HCT116 (cell line): ENCODE data around the gene SBF2. TPM values are rescaled to one million over a fixed set of nuclear protein-coding genes. Genes with fewer than 3 reads are reported as not detected.

Experiments used
- ATAC-seq: fragments of 200-7000 bp; cut with Tn5 transposase; 2 replicates; pipeline ENCODE4 v1.9.1; 2020; ENCODE audit warnings: mild to moderate bottlenecking, moderate library complexity
- BruUV-seq: library from RNA; stranded (reverse); fragments of 400-500 nt; replicated peaks from 2 replicates; lab custom pipeline; 2021; lab: Mats Ljungman, UMichigan
- CTCF ChIA-PET: fragments of 300-600 bp; sonication (Branson Sonifier 250); formaldehyde crosslinking; loops from one replicate; lab custom pipeline; 2021; ENCODE audit warnings: antibody characterized with exemption; lab: Charles Lee
- POLR2A ChIA-PET: fragments of 300-600, 350-600 bp; sonication (Branson Sonifier 250); formaldehyde crosslinking; loops from one replicate; lab custom pipeline; 2021; ENCODE audit warnings: antibody characterized with exemption; lab: Charles Lee
- RAD21 ChIA-PET, 2 experiments: fragments of 300-600 bp; sonication (Branson Sonifier 250); formaldehyde crosslinking; loops; one replicate each; lab custom pipeline; 2023; ENCODE audit warnings: low total read pairs in 2 of 2; ENCODE audit not compliant: uncharacterized antibody in 2 of 2, unreplicated experiment in 2 of 2, low non-redundant PET in 1 of 2; lab: Charles Lee
- DNase-seq: peaks from one replicate; pipeline ENCODE4 v3.0.0-alpha.2; 2010; ENCODE audit warnings: low read depth, low spot score
- H2AFZ ChIP-seq: fragments of 200-600 bp; shearing (Covaris generic), sonication (generic); 2 replicates; pipeline ENCODE4 v1.6.1; 2017; ENCODE audit warnings: low read depth, mixed run types, mixed read lengths, antibody characterized with exemption, low read length; ENCODE audit not compliant: poor library complexity, severe bottlenecking
- H3K27ac ChIP-seq: 2 replicates; pipeline ENCODE4 v1.5.1; 2012; ENCODE audit warnings: low read depth, low read length
- H3K27me3 ChIP-seq: fragments of 200-600 bp; sonication (generic); 2 replicates; pipeline ENCODE4 v1.6.1; 2016; ENCODE audit warnings: mixed run types, low read length, mixed read lengths; ENCODE audit not compliant: insufficient read depth
- H3K36me3 ChIP-seq, 2 experiments: fragments of 200-500 bp in 1 of 2; fragments of 200-600 bp in 1 of 2; sonication (Bioruptor generic) in 1 of 2; sonication (generic) in 1 of 2; 2 replicates each; pipeline versions ENCODE4 v1.5.1 to v1.6.1; 2014 to 2016; ENCODE audit warnings: low read length in 2 of 2, inconsistent platforms in 1 of 2, mixed read lengths in 1 of 2, mixed run types in 1 of 2; ENCODE audit not compliant: insufficient read depth in 2 of 2, control insufficient read depth in 1 of 2
- H3K4me1 ChIP-seq, 2 experiments: fragments of 200-600 bp in 1 of 2; sonication (generic) in 1 of 2; 2 replicates each; pipeline versions ENCODE4 v1.5.1 to v1.6.1; 2012 to 2017; ENCODE audit warnings: low read length in 2 of 2, inconsistent platforms in 1 of 2, mild to moderate bottlenecking in 1 of 2, mixed read lengths in 1 of 2, mixed run types in 1 of 2, moderate library complexity in 1 of 2; ENCODE audit not compliant: insufficient read depth in 2 of 2, control insufficient read depth in 1 of 2
- H3K4me2 ChIP-seq: fragments of 200-600 bp; sonication (generic); 2 replicates; pipeline ENCODE4 v1.6.1; 2017; ENCODE audit warnings: mixed run types, low read length, mixed read lengths
- H3K4me3 ChIP-seq, 2 experiments: fragments of 200-600 bp in 1 of 2; sonication (generic) in 1 of 2; replicated peaks in 1 of 2; 2 replicates each; pipeline ENCODE4 v1.5.1; 2011 to 2016; ENCODE audit warnings: low read length in 2 of 2, control low read depth in 1 of 2, low read depth in 1 of 2, mild to moderate bottlenecking in 1 of 2, mixed read lengths in 1 of 2, mixed run types in 1 of 2
- H3K79me2 ChIP-seq: fragments of 200-600 bp; sonication (generic); 2 replicates; pipeline ENCODE4 v1.6.1; 2017; ENCODE audit warnings: mild to moderate bottlenecking, mixed run types, low read length, moderate library complexity, mixed read lengths; ENCODE audit not compliant: insufficient read depth
- H3K9ac ChIP-seq: fragments of 200-600 bp; sonication (generic); 2 replicates; pipeline ENCODE4 v1.6.1; 2016; ENCODE audit warnings: low read length, mixed read lengths
- H3K9me2 ChIP-seq: fragments of 200-600 bp; sonication (generic), shearing (Covaris generic); 2 replicates; pipeline ENCODE4 v1.6.1; 2017; ENCODE audit warnings: mixed run types, mild to moderate bottlenecking, moderate library complexity; ENCODE audit not compliant: insufficient read depth
- H3K9me3 ChIP-seq, 2 experiments: fragments of 200-500 bp in 1 of 2; fragments of 200-600 bp in 1 of 2; sonication (Bioruptor generic) in 1 of 2; sonication (generic) in 1 of 2; 2 replicates each; pipeline ENCODE4 v1.6.1; 2014 to 2017; ENCODE audit warnings: low read length in 2 of 2, mixed read lengths in 2 of 2, inconsistent platforms in 1 of 2, low read depth in 1 of 2, mild to moderate bottlenecking in 1 of 2, mixed run types in 1 of 2, moderate library complexity in 1 of 2; ENCODE audit not compliant: control insufficient read depth in 1 of 2, insufficient read depth in 1 of 2
- H4K20me1 ChIP-seq: fragments of 200-600 bp; sonication (generic), shearing (Covaris generic); 2 replicates; pipeline ENCODE4 v1.6.1; 2017; ENCODE audit warnings: mixed run types, mild to moderate bottlenecking, moderate library complexity; ENCODE audit not compliant: insufficient read depth
- CBX3 ChIP-seq: IDR thresholded peaks from 2 replicates; pipeline ENCODE4 v1.6.1; 2012; ENCODE audit warnings: low read depth
- CEBPB ChIP-seq: IDR thresholded peaks from 2 replicates; pipeline ENCODE4 v1.6.1; 2012; ENCODE audit warnings: low read depth
- EGR1 ChIP-seq: IDR thresholded peaks from 2 replicates; pipeline ENCODE4 v1.6.1; 2012; ENCODE audit warnings: low read depth
- ELF1 ChIP-seq: IDR thresholded peaks from 2 replicates; pipeline ENCODE4 v1.6.1; 2012; ENCODE audit warnings: low read depth, borderline replicate concordance
- EZH2 ChIP-seq: fragments of 200-600 bp; sonication (generic); IDR thresholded peaks from 2 replicates; pipeline ENCODE4 v1.6.1; 2017; ENCODE audit warnings: antibody characterized with exemption, mixed run types
- EZH2phosphoT487 ChIP-seq: fragments of 200-600 bp; IDR thresholded peaks from 2 replicates; pipeline ENCODE4 v1.6.1; 2018; ENCODE audit warnings: antibody characterized with exemption, borderline replicate concordance
- FOSL1 ChIP-seq: IDR thresholded peaks from 2 replicates; pipeline ENCODE4 v1.6.1; 2012; ENCODE audit warnings: low read depth
- JUND ChIP-seq: IDR thresholded peaks from 2 replicates; pipeline ENCODE4 v1.6.1; 2012
- MAX ChIP-seq: IDR thresholded peaks from 2 replicates; pipeline ENCODE4 v1.6.1; 2012
- POLR2AphosphoS5 ChIP-seq: IDR thresholded peaks from 2 replicates; pipeline ENCODE4 v1.6.1; 2011; ENCODE audit warnings: mild to moderate bottlenecking, low read depth, low read length, moderate library complexity
- RAD21 ChIP-seq: IDR thresholded peaks from 2 replicates; pipeline ENCODE4 v1.6.1; 2012; ENCODE audit warnings: low read depth, mild to moderate bottlenecking
- REST ChIP-seq: IDR thresholded peaks from 2 replicates; pipeline ENCODE4 v1.6.1; 2012; ENCODE audit warnings: low read depth
- SIN3A ChIP-seq: IDR thresholded peaks from 2 replicates; pipeline ENCODE4 v1.6.1; 2012; ENCODE audit warnings: low read depth
- SRF ChIP-seq: IDR thresholded peaks from 2 replicates; pipeline ENCODE4 v1.6.1; 2012; ENCODE audit warnings: low read depth
- YY1 ChIP-seq: IDR thresholded peaks from 2 replicates; pipeline ENCODE4 v1.6.1; 2011; ENCODE audit warnings: low read length, low read depth, moderate library complexity, mild to moderate bottlenecking; ENCODE audit not compliant: insufficient replicate concordance; ENCODE audit errors: extremely low read depth
- ZFX ChIP-seq: fragments of 450-650 bp; IDR thresholded peaks from 2 replicates; pipeline ENCODE4 v1.6.1; 2017
- intact Hi-C: fragments of 100-400 bp; cut with micrococcal nuclease; formaldehyde crosslinking; loops from 2 replicates; pipeline ENCODE4 v1.10.0; 2022
- total RNA-seq: library from RNA; stranded (reverse); gene quantifications from one replicate; pipeline ENCODE4 v1.2.1, GENCODE V29; 2021; ENCODE audit not compliant: unreplicated experiment
- TF ChIP-seq, protein P1 (sequence below), 3 experiments: fragments of 200-600 bp in 1 of 3; sonication (generic) in 1 of 3; IDR thresholded peaks in 2 of 3; conservative IDR thresholded peaks in 1 of 3; 2 replicates each; pipeline ENCODE4 v1.5.1; 2012 to 2017; ENCODE audit warnings: low read depth in 2 of 3, low read length in 2 of 3, antibody characterized with exemption in 1 of 3, borderline replicate concordance in 1 of 3, control low read depth in 1 of 3, mild to moderate bottlenecking in 1 of 3, mixed read lengths in 1 of 3, mixed run types in 1 of 3, moderate library complexity in 1 of 3; ENCODE audit not compliant: insufficient read depth in 1 of 3
- TF ChIP-seq, protein P2 (sequence below): IDR thresholded peaks from 2 replicates; pipeline ENCODE4 v1.6.1; 2011; ENCODE audit warnings: mild to moderate bottlenecking, low read length, moderate library complexity; ENCODE audit not compliant: insufficient replicate concordance; ENCODE audit errors: extremely low read depth

SBF2 gene
- total RNA-seq, 1 experiment from 2014 or later, result 35.0 TPM

- Histone ChIP-seq H3K79me2 (peaks cover 3% of the 10 kb centered on the region; the same call in 1 of the 2 replicates), H3K36me3 (no peaks in the 10 kb centered on the region), H3K27ac (no peak overlapping the region), H3K4me1 (peaks cover 0 to 6% of the 10 kb centered on the region in 2 experiments; a peak in 1 of 4 replicates), H3K9me2 (no peaks in the 10 kb centered on the region), H4K20me1 (no peaks in the 10 kb centered on the region), H2AFZ (no peak overlapping the region), H3K4me2 (no peak overlapping the region), H3K9me3 (no peaks in the 10 kb centered on the region)
- BruUV-seq, result no TSS peak
- DNase-seq, result no peak
- POLR2A ChIA-PET, result no interaction called here
- RAD21 ChIA-PET, result no interaction called here
- intact Hi-C loops, result no loop called here
- TF ChIP-seq ELF1 (no peak), CBX3 (no peak), CEBPB (no peak), RAD21 (no peak), POLR2AphosphoS5 (no peak), JUND (no peak), EZH2 (no peak), SIN3A (no peak), EGR1 (no peak), MAX (no peak), YY1 (no peak), REST (no peak), EZH2phosphoT487 (no peak), FOSL1 (no peak), ZFX (no peak), SRF (no peak)
- TF ChIP-seq, protein P1, sequence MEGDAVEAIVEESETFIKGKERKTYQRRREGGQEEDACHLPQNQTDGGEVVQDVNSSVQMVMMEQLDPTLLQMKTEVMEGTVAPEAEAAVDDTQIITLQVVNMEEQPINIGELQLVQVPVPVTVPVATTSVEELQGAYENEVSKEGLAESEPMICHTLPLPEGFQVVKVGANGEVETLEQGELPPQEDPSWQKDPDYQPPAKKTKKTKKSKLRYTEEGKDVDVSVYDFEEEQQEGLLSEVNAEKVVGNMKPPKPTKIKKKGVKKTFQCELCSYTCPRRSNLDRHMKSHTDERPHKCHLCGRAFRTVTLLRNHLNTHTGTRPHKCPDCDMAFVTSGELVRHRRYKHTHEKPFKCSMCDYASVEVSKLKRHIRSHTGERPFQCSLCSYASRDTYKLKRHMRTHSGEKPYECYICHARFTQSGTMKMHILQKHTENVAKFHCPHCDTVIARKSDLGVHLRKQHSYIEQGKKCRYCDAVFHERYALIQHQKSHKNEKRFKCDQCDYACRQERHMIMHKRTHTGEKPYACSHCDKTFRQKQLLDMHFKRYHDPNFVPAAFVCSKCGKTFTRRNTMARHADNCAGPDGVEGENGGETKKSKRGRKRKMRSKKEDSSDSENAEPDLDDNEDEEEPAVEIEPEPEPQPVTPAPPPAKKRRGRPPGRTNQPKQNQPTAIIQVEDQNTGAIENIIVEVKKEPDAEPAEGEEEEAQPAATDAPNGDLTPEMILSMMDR (IDR thresholded peaks at IDR 0.05 in 2 of 3, conservative IDR thresholded peaks at IDR 0.05 in 1 of 3; ENCODE audit: borderline replicate concordance in 1 of 3, insufficient read depth in 1 of 3, low read depth in 2 of 3, low read length in 2 of 3), result no peak
- TF ChIP-seq, protein P2, sequence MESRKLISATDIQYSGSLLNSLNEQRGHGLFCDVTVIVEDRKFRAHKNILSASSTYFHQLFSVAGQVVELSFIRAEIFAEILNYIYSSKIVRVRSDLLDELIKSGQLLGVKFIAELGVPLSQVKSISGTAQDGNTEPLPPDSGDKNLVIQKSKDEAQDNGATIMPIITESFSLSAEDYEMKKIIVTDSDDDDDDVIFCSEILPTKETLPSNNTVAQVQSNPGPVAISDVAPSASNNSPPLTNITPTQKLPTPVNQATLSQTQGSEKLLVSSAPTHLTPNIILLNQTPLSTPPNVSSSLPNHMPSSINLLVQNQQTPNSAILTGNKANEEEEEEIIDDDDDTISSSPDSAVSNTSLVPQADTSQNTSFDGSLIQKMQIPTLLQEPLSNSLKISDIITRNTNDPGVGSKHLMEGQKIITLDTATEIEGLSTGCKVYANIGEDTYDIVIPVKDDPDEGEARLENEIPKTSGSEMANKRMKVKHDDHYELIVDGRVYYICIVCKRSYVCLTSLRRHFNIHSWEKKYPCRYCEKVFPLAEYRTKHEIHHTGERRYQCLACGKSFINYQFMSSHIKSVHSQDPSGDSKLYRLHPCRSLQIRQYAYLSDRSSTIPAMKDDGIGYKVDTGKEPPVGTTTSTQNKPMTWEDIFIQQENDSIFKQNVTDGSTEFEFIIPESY, result no peak
- TF ChIP-seq, all 23 proteins: peak for 0
- Histone ChIP-seq H3K4me3 (no peak overlapping the region), H3K27me3 (no peaks in the 10 kb centered on the region), H3K9ac (no peak overlapping the region)
- CTCF ChIA-PET, result no interaction called here
- no peak for ATAC-seq
These were observed 521.8 kb downstream of the SBF2 start for GRCh38 chr11:9772218-9772617.
